ENCODE measurements around the gene LRRC51.

LRRC51 gene, protein sequence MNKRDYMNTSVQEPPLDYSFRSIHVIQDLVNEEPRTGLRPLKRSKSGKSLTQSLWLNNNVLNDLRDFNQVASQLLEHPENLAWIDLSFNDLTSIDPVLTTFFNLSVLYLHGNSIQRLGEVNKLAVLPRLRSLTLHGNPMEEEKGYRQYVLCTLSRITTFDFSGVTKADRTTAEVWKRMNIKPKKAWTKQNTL

DNA sequence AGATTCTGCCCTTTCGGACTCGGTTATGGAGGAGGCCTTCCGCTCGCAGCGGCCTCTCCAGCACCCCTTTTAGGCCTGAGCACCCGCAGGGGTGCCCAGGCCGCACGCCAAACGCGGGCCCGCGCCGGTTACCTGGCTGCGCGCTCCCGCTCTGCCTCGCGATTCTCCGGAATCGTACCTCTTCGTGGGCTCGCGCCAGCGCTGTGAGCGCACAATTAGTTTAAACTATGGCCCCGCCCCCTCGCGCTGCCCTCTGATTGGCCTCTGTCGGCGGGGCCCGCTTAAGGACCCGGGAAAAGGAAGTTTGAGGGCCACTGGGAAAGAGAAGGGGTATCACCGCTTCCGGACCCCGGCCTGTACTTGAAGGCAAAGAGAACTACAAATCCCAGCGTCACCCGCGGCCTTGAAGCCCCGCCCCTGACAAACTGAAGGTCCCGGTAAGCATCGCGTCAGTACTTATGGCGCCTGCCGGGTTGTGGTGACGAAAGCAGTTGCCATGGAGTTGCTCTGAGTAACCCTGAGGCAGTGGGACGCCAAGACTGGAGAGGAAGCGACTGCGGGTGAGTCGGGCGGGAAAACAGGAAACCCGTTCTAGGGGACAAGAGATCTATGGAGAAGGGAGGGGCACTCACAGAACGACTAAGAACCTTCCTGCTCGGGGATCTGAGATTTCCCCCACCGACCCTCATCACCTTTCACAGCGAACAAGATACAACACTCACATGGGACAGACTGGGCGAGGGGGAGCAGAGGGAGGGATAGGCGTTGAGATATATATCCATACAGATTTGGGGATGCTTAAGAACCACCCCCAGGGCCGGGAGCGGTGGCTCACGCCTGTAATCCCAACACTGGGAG is at the start of gene LRRC51, which contains the start of gene NUMA1:
Gene LRRC51, plus strand, starts transcription at position 525 of the 858 bp plus-strand sequence. CDS start 8,234 bp downstream, outside the sequence.
Gene NUMA1, minus strand, starts transcription at position 217 of the 858 bp plus-strand sequence. CDS start 44,599 bp downstream, outside the sequence.
- peak; percentile 99 for DNase-seq

DNA sequence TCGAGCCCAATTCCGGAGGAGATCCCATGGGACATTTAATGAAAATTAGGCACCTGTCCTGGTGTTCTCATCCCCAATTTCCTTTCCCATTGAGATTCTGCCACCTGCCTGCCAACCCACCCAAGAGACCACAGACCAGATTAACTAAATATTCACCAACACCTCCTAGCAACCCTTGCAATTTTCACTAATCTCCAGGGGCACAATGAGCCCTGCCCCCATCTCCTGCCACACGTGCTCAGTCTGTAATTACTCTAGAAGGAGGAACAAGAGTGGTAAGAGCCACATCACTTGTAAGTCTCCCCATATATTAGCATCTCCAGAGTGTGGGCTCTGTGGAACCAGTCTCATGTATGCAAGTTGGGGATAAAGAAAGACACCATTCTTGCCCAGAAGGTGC is 44.0 kb upstream of the LRRC51 start:
- DNase-seq, result no peak

- no peak for DNase-seq
These were observed 42.9 kb upstream of the LRRC51 start for GRCh38 chr11:72037554-72038311.

GRCh38 chr11:72038491-72038890 is 42.2 kb upstream of the LRRC51 start:
- no peak for DNase-seq

DNA sequence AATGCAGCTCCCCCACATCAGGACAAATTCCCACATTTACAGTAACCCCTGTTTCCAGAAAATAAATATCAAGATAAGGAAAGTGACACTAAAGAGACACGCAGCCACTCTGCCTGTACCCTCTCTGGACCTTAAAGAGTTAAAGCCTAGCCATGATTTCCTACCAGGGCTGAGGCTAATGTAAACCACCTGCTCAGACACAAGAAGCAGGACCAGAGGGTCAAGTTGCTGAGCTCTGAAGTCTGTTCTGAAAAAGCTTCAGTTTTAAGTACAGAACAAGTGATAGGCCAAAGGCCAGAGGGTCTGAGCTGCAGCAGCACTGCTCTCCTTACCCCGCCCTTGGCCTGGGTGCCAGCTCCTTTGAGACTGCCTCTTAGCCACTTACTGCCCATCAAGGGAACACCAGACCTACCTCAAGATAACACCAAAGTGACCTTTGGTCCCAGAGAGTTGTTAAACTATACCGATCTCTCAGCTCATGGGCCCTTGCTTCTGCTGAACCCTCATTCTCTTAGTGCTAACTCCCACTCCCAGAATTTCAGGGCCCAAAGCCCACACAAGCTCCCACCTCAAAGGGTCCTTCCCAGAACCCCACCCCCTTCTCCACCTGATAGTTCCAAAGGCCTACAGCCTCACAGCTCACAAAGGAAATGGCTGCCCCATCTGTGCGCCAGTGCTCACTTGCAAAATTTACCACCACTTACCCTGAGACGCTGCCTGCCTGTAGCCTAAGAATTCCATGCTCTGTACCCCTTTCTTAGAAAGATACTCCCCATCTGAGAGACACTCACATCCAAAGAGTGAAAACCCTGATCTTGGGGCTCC is 41.4 kb upstream of the LRRC51 start:
- no peak for DNase-seq

DNA sequence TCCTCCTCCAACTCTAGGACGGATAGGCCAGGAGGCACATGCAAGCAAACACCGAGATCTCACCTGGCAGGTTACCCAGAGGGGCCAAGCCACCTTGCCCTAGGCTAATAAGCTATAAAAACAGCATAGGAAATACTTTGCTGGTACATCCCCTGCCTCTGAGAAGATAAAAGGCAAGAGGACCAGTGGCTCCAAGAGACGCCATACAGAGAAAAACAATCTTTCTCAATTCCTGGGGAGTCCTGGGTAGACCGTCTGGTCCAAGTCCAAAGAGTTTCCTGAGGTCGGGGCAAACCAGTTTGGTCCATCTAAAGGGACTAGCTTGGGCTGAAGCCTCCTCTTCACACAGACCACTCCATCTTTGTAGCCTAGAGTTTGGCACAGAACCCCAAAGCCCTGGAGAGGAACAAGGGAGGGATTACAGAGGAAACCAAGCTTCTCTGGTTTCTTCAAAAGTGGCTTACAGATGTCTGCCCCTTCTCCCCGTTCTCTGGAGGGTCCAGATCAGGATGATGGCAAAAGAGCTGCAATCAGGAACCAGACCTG is 40.7 kb upstream of the LRRC51 start:
- no peak for DNase-seq

DNA sequence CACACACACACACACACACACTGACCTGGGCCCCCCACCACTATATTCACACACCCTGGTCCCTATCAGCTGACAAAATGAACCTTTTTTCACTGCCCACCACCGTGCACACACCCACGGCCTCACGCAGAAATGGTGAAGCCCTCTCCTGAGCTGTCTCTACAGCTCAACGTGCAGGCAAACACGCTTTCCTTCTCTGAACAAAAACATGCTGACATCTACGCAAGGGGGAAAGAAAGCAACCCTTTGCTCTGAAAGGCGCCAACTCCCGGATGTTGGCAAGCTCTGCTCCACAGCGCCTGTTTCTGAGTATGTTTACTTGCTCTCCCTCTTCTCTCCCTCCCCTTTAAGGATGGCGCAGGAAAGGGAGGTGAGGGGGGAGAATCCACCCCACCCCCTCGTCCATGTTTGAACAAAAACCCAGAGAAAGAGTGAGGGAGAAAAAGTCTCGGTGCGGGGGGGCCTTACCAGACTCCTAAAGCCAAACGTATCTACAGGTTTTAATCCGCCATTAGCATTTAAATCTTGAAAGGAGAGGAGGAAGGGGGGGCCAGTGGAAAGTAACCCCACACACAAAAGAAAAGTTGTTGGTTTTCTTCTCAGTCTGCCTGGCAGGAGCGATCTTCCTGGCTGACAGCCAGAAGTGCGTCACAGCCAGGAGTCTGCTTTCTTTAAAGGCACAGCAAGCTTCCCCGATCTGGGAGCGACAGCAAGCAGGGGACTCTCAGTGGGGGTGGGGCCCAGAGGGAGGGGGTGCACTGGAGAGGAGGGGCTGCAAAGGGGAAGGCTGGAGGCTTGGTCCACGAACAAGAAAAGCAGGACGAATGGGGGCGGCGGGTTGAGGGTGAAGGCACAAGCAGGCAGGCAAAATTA is 39.9 kb upstream of the LRRC51 start:
- DNase-seq, result peak; percentile 72

DNA sequence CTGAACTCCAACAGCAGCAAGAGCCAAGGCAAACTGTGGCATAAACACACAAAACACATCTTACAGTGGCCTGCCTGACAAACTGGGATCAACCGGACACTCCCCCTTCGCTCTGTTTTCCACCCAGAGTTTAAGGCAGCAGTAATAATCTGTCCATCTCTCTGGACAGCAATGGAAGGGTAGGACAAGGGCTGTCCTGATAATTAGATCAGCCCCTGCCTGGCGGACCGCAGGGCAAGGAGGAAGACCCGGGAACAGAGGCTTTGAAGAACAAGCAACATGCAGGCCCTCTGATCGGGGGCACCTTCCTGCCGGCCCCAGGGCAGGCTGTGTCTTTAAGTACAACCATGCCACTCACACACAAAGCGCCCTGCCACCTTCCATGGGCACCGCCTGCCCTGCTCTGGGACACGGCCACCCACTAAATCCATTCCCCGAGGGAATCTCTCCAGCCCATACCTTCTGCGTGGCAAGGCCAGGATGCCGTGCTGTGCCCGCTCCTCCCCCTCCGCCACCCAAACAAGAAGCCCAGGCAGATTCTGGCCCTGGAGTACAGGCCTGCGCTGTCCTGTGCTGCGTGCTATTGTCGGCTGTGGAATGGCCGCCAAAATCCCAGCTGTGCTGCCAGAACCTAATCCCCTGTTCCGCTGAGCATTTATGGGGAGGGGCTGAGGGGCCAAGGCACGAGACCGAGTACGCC is 39.1 kb upstream of the LRRC51 start:
- peak; percentile 48 for DNase-seq

DNA sequence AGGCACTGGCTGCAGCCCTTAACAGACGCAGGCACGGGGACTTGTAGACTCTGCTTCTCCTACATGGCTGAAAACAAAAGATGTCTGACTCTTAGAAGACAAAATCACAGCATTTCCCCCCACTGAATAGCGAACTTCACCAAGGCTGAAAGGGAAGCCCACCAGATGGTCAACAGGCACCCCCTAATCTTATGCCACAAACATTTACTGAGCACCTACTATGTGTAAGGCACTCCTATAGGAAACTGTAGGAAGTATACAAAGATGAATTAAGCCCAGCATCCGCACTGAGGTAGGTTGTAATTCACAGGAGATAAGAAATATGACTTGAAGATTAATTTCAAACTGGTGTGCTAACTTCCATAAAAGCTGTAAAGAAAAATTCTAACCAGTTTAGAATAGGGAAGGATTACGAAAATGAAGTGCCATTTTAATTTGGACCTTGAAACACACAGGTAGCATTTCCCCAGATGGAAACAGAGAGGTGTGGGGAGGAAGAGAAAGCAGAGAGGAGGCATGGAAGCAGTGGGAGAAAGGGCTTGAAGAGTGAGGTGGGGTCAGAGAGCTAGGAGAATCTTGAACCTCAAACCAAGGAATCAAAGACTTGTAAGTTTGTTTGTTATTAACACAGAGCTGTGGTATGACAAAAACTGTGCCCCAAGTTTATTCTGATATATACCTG is 38.4 kb upstream of the LRRC51 start:
- no peak for DNase-seq

GRCh38 chr11:72045849-72046248 is 34.8 kb upstream of the LRRC51 start:
- no peak for DNase-seq

DNA sequence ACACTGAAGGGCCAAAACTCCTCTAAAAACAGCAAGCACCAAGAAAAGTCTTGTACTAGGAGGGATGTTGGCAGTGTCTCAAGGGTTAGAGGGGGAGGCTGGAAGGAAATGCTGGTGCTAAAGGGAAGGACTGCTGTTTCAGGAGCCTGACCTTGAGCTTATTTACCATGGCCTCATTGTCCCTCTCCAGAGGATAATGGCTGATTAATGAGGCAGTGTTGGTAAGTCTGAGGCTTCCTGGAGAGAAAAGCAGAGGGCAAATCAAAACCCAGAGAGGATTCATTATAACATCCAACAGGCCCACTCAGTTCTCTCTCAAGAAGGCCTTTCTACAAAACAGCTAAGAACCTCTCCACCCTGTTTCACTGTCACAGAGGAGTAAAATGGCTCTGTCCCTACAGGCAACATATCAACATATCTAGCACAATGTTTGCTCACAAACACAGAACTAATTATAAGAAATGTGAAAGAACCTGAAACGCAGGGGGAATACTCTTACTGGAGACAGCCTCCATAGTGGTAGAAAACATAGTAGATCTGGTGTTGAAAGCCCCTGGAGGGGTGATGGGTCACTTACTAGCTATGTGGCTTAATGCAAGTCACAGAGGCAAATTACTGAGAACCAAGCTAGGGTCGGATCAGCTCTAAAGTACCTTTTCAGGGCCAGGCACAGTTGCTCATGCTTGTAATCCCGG is 31.7 kb upstream of the LRRC51 start:
- no peak for DNase-seq

GRCh38 chr11:72058416-72059034 is 22.1 kb upstream of the LRRC51 start:
- DNase-seq, result no peak

GRCh38 chr11:72061739-72062396 is 18.8 kb upstream of the LRRC51 start:
- DNase-seq, result no peak

DNA sequence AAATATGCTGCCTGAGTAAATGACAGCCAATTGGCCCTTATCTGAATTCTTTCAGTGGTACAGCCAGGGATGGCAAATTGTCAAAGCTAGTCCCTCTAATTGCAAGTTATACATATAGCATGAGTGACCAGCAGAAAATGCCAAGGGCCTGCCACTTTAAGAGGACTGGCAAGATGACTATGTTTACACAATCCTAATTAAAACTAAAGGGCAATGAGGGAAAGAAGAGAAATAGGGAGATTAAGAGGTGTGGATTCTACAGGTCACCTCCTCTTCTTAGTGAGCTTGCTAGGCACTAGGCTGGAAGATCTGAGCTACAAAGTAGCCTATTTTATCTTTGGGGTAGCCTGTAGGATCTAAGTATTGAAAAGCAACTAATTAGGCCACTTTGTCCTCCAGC is 13.8 kb upstream of the LRRC51 start:
- no peak for DNase-seq

- no peak for DNase-seq
These were observed 13.4 kb upstream of the LRRC51 start for GRCh38 chr11:72067266-72067665.

GRCh38 chr11:72067676-72068075 is 13.0 kb upstream of the LRRC51 start:
- no peak for DNase-seq

DNA sequence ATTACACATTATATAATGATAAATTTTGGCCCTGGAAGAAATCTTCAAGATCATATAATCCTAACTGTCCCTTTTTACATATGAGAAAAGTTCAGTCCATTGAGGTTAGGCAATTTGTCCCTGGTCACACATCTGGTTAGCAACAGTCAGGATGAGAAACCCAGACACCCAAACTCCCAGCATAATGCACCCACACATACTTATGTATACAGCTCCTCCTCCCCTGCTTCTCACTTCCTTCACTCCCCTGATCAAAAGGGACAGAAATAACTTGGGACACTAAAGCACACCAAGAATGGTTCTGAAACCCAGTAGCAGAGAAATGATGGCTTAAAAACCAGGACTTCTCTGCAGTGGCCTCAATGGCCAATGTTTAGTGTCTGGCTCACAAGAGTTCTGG is 11.4 kb upstream of the LRRC51 start:
- no peak for DNase-seq

GRCh38 chr11:72069787-72070251 is 10.8 kb upstream of the LRRC51 start:
- peak; percentile 39 for DNase-seq

All from T1000 (cell line).